Caki2 (cell line): Measurements from ENCODE around the gene AQP1. TPM values are rescaled to one million over a fixed set of nuclear protein-coding genes. Genes with fewer than 3 reads are reported as not detected.
A peak's percentile ranks its signal among the peaks of the same experiment; 100 is the strongest.

Source experiments
- DNase-seq: peaks from one replicate; pipeline ENCODE4 v3.0.0-alpha.2; 2015; ENCODE audit warnings: low read depth
- in situ Hi-C: cut with HindIII; loops from 2 replicates; pipeline ENCODE4 v1.10.0; 2016; ENCODE audit warnings: low sequenced_read_pairs, low pct_unique_long_range_greater_than_20kb, mixed read lengths
- total RNA-seq: library from RNA; depleted of rRNA; stranded (reverse); fragments of >200 nt; shearing (Covaris generic); gene quantifications from 2 replicates; pipeline ENCODE4 v1.2.3, GENCODE V29; 2014; ENCODE audit warnings: low replicate concordance

AQP1 gene
- total RNA-seq, 1 experiment from 2014 or later = not detected

DNA sequence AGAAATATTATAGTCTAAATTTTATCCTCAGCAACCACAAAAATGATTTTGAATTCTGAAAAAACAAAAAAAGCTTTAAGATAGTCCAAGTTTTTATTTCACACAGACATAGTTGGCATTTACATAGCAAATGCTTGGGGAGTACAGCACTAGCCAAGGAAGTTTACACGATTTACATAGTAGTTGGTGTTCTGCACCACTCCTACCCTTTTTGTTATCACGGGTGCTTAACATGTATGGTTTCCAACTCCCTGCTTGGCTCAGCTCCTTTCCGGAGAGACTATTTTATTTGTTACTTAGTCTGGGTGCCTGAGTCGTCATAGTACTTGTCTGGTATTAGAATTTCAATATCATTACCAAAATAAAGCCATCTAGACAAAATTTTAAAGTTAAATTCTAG, 43.3 kb downstream of the AQP1 start:
- no peak for DNase-seq
- in situ Hi-C loops = no loop called here

DNA sequence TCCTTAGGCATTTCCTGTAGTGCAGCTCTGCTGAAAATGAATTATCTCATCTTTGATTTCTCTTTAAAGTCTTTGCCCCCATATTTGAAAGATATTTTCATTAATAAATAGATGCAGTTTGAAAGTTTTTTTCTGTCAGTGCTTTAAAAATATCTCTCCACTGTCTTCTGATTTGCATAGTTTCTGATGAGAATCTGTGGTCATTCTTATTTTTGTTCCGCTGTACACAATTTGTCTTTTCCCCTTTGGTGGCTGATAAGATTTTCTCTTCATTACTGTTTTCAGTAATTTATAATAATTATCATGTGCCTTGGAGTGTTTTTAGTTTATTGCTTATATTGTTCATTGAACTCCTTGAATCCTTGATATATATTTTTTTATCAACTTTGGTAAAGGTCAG, 45.1 kb downstream of the AQP1 start:
- no peak for DNase-seq
- in situ Hi-C loops = no loop called here

DNA sequence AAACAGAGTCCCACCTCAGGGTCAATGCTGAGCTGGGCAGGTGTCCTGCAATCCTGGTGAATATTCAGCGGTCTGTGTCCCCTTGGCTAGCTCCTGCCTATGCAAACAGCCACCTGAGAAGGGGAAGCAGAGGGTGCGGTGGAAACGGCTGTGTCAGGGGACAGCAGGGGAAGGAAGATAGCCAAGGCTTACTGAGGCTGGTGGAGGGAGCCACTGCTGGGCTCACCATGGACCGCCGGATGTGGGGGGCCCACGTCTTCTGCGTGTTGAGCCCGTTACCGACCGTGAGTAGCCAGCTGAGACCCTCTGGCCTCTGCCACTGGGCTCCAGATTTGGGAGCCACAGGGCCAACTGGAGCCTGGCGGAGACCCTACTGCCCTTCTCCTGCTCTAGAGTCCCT, 52.2 kb downstream of the AQP1 start, which contains the start of gene GHRHR:
Gene GHRHR, plus strand, starts transcription at position 112 of the 400 bp plus-strand sequence. Its CDS starts 116 bp downstream, at position 228.
- in situ Hi-C loops = no loop called here
- no peak for DNase-seq

DNA sequence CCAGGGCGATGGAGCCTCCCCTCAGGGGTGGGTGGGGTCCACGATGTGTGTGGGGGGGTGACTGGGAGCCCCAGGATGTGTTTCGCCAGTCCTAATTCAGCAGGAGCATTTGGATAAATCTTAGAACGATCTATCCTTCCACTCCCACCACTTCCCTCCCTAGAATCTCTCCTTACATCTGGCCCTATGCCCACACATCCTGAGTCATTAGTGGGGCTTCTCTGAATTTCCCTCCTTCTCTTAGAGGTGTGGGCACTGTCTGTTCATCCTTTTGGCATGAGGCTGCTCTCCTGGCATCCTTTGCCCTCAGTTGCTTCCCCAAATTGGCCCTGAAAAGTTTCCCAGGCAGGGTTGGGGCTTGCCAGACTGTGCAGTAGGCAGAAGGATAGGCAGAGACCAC, 53.7 kb downstream of the AQP1 start:
- DNase-seq = no peak
- in situ Hi-C loops = no loop called here

DNA sequence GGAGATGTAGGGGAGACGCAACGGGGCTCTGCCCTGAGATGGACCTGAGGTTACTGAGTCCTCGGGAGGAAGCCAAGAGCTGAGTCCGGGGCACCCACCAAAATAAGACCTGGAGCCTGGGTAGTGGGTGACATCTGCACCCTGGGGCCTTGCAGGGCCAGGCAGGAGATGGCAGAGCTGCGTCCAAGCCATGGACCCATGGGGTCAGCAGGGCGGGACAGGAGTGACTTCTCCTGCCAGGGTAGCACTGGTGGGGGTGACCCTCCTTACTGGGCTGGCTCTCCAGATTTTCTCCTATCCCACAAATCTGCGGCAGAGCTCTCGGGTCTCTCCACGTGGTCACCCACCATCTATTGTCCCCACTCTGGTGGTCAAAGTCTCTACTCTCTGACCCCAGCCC, 54.2 kb downstream of the AQP1 start:
- in situ Hi-C loops = no loop called here

DNA sequence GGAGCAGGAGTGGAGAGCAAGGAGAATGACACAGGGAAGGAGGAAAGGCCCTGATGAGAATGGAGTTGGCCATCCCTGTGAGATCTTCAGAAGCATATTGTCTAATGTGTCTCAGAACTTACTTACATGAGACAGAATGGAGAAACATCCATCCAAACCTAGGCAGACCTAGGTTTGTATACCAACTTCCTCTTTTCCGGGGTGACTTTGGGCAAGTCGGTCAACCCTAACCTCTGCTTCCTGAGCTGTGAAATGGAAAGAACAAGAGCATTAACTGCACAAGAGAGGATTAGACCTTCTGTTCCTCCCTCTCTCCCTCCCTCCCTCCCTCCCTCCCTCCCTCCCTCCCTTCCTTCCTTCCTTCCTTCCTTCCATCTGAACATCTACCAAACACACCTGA, 56.6 kb downstream of the AQP1 start:
- in situ Hi-C loops = no loop called here
- no peak for DNase-seq

More for the DNA sequence above, 54.2 kb downstream of the AQP1 start:
- DNase-seq = no peak

DNA sequence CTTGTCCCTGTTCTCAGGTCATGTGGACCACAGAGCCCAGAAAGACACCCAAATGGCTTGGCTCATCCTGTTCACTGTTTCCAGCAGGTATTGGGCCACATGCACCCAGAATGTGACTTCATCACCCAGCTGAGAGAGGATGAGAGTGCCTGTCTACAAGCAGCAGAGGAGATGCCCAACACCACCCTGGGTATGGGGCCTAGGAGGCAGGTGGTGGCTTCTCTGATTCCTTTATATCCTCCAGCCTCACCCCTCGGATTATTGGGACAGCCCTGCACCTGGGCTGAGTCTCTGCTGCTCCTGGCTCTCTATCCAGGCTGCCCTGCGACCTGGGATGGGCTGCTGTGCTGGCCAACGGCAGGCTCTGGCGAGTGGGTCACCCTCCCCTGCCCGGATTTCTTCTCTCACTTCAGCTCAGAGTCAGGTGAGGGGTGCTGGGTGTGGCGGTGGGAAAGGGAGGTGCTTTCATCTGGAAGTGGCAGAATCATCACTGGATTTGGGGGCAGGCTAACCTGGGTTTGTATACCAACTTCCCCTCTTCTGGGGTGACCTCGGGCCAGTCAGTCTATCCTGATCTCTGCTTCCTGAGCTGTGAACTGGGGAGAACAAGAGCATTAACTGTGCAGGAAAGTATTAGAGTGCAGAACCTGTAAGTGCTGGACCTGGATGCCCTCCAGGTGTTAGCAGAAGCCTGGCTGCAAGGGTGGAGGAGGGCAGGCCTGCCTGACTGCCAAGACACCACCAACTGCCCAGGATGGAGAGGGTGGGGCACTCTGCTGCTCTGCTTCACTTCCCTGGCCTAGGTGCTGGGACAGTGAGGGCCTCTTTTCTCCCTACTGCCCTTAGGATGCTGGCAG, 57.3 kb downstream of the AQP1 start:
- no peak for DNase-seq
- in situ Hi-C loops = no loop called here

DNA sequence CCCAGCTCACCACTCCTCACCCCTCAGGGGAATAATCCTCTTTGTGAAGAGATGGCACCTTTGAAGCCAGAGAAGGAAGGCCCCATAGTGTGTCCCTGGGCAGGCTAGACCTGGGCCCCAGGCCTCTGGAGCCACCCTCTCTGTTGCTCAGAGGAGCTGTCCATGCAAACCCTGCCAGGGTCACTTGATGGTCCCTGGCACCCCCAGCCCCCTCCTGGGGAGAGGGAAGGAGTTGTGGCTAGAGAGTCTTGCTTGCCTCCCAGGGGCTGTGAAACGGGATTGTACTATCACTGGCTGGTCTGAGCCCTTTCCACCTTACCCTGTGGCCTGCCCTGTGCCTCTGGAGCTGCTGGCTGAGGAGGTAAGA, 57.9 kb downstream of the AQP1 start:
- in situ Hi-C loops = no loop called here
- no peak for DNase-seq

DNA sequence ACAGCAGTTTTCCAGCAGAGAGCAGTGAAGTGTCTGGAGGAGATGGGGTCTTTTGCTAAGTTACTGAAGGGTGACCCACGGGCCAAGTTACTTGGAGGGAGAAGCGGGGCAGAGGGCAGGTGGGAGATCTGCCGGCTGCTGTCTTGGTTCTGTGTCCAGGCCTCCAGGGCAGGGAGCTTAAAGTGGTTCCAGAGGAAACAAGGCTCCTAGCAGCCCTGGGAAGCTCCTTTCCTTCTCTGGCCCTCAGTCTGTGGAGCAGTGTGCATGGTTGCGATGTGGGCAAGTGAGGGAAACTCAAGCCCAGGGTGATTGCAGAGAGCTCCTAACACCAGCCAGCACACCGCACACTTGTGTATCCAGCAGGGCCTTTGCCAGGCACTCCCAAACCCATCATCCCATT, 58.4 kb downstream of the AQP1 start:
- in situ Hi-C loops = no loop called here
- DNase-seq = no peak

DNA sequence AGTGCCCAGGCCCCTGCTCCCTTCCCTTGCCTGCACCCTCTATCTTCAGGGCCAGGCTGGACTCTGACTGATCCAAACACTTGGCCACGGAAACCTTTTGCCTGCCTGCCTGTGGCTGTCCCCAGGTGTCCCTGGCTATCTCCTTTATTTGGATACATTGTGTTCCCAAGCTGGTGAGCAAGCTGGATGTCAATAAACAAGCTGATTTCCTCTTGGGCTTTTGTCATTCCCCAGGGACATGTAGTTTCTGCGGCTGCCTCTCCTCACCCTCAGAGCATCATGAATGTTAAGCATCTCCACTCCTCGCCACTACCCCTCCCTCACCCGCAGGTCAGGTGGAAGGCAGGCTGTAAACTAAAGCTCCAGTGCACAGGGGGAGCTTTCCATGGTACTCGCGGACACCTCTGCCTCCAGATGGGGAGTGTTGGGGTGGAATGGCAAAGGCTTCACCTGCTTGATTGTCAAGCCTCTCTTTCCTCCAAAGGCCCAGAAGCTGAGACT, 59.0 kb downstream of the AQP1 start:
- in situ Hi-C loops = no loop called here
- no peak for DNase-seq

DNA sequence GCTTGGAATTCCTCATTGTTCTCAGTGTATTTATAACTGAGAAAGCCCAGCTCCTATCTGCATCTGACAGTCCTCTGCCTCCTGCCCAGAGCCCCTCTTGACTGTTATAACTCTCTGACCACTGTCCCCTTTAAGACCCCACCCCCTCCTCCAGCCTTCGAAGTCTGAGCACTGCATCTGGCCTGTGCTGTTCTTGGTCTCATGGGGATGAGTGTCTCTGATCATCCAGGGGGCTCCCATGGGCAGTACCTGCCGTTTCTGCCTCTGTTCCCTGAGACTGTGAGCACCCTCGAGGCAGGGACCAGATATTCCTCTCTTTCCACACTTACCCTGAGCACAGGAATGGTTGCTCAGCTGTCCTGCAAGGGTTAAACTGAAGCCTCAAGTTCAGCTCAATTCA, 59.8 kb downstream of the AQP1 start:
- in situ Hi-C loops = no loop called here
- no peak for DNase-seq

DNA sequence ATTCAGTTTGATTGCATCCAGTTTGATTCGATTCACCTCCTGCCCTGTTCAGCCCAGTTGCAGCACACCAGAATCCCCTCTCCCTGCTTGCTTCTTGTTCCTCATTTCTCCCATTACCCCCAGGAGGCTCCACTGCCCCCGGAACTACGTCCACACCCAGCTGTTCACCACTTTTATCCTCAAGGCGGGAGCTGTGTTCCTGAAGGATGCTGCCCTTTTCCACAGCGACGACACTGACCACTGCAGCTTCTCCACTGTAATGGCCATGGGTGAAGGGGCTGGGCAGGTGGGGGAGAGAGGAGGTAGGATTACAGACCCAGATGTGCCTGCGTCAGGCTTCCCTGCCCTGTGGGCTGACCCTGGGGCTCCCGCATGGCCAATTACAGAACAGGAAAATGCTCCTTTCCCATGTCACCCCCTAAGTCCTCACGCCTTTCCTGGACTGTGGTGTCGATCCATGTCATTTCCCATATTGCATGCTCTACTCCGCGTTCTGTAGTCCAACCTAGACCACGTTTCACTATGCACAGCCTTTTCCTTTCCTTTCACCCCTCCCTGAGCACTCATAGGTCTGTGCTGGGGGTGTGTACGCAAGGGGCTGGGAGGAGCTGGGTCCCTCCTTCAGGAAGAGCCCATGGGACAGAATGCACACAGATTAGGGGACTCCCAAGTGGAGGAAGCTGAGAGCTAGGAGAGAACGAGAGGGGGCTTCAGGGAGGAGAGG, 60.3 kb downstream of the AQP1 start:
- in situ Hi-C loops = no loop called here
- DNase-seq = no peak

DNA sequence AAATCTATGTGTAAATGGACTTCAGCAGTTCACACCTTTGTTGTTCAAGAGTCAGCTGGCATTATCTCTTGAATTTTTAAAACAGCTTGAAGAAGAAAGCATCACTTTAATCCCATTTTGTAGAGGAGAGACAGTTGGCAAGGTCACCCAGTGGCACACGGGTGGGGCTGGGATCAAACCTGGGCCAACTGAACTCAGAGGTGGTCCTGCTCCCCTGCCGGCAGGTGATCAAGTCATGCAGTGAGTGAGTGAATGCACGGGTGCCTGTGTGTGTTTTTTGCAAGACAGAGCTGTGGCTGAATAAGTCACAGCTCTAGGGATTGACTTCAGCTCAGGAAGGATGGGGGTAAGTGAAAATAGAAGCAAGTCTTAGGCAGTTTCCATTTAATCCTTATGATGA, 61.6 kb downstream of the AQP1 start:
- in situ Hi-C loops = no loop called here
- no peak for DNase-seq

DNA sequence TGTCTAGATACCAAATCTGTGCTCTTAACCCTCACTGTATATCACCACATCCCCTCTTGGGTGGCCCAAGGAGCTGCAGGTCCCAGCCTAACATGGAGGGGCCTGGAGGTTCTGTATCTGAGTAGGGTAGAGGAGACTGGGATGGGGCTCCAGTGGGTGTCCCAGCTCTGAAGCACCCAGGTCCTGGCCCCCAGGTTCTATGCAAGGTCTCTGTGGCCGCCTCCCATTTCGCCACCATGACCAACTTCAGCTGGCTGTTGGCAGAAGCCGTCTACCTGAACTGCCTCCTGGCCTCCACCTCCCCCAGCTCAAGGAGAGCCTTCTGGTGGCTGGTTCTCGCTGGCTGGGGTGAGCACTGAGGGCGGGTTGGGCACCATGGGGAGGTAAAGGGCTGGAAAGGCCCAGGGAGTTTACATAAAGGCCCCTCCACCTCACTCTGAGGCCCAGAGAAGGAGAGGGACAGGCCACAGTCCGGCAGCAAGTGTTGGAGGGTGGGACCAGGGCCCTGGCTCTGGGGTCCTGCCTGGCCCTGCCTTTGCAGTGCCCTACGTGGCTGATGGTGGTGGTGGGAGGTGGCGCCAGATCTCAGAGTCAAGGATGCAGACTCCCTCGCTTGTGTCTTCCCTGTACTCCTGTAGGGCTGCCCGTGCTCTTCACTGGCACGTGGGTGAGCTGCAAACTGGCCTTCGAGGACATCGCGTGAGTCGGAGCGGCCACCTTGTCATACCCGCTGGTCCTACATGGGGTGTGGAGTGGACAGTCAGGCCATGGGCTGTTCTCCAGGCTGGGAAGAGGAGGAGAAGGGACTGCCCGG, 62.3 kb downstream of the AQP1 start:
- in situ Hi-C loops = no loop called here
- no peak for DNase-seq

DNA sequence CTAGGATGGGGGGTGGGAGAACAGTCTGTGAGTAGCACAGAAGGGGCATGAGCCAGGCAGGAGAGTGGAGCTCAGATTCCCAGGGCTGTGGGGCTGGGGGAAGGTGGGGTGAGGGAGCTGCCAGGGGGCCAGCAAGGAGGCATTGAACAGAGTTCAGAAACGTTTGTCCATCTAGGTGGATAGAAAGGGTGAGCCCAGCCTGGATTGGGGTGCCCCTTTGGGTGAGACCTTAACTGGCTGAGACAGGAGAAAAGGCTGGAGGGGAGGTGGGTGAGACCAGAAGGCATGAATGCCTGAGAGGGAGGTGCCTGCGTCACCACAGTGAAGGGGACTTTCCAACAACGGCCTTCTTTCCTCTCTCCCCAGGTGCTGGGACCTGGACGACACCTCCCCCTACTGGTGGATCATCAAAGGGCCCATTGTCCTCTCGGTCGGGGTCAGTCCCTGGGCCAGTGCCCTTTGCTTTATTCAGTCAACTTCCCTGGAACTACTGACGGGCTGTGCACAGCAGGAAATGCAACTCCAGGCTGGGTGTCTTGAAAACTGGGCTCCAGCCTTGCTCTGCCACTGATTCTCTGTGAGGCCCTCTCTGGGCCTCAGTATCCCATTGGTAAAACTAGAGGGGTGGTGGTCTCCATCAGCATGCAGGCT, 63.1 kb downstream of the AQP1 start:
- in situ Hi-C loops = no loop called here
- peak; percentile 45 for DNase-seq
